GM23338 (cell line): ENCODE measurements around the gene SMIM5. TPM values are rescaled to one million over a fixed set of nuclear protein-coding genes. Genes with fewer than 3 reads are reported as not detected.
A peak's percentile ranks its signal among the peaks of the same experiment; 100 is the strongest.

Experiments used
- ATAC-seq: fragments of 200-7000 bp; cut with Tn5 transposase; 3 replicates; pipeline ENCODE4 v1.9.1; 2020
- DNase-seq: peaks from one replicate; pipeline ENCODE4 v3.0.0-alpha.2; 2015; ENCODE audit warnings: low spot score
- H2AFZ ChIP-seq: fragments of 200-600 bp; sonication (generic); 2 replicates; pipeline ENCODE4 v1.8.0; 2016; ENCODE audit warnings: antibody characterized with exemption, mild to moderate bottlenecking, moderate library complexity
- H3F3A ChIP-seq: fragments of 200-600 bp; sonication (generic); replicated peaks from 2 replicates; pipeline ENCODE4 v1.8.0; 2017; ENCODE audit warnings: antibody characterized with exemption, mixed run types, low read depth
- H3K27ac ChIP-seq: fragments of 200-600 bp; sonication (generic); 2 replicates; pipeline ENCODE4 v1.6.1; 2016; ENCODE audit warnings: low read depth
- H3K27me3 ChIP-seq: fragments of 200-600 bp; sonication (generic); 2 replicates; pipeline ENCODE4 v1.8.0; 2016; ENCODE audit warnings: mild to moderate bottlenecking, mixed run types, moderate library complexity; ENCODE audit not compliant: insufficient read depth
- H3K36me3 ChIP-seq: fragments of 200-600 bp; sonication (generic); 2 replicates; pipeline ENCODE4 v1.8.0; 2016; ENCODE audit warnings: mild to moderate bottlenecking; ENCODE audit not compliant: insufficient read depth
- H3K4me1 ChIP-seq: fragments of 200-600 bp; sonication (generic); 2 replicates; pipeline ENCODE4 v1.8.0; 2016; ENCODE audit warnings: mild to moderate bottlenecking, moderate library complexity; ENCODE audit not compliant: insufficient read depth
- H3K4me2 ChIP-seq: fragments of 200-600 bp; sonication (generic); 2 replicates; pipeline ENCODE4 v1.7.1; 2017; ENCODE audit warnings: mixed run types
- H3K4me3 ChIP-seq: fragments of 200-600 bp; sonication (generic); 2 replicates; pipeline ENCODE4 v1.6.1; 2016; ENCODE audit warnings: mixed run types
- H3K79me2 ChIP-seq: fragments of 200-600 bp; sonication (generic); replicated peaks from 2 replicates; pipeline ENCODE4 v1.8.0; 2017; ENCODE audit warnings: mild to moderate bottlenecking; ENCODE audit not compliant: insufficient read depth
- H3K9me2 ChIP-seq: fragments of 200-600 bp; sonication (generic); 2 replicates; pipeline ENCODE4 v1.8.0; 2017; ENCODE audit not compliant: insufficient read depth
- H4K20me1 ChIP-seq: fragments of 200-600 bp; sonication (generic); replicated peaks from 2 replicates; pipeline ENCODE4 v1.8.0; 2017; ENCODE audit warnings: mild to moderate bottlenecking; ENCODE audit not compliant: insufficient read depth
- H3K27ac Mint-ChIP-seq: 2 replicates; pipeline ENCODE4 v1.8.0; 2020; ENCODE audit warnings: inconsistent platforms, mild to moderate bottlenecking, moderate library complexity, mixed read lengths
- H3K27me3 Mint-ChIP-seq: 3 replicates; pipeline ENCODE4 v1.8.0; 2022; ENCODE audit warnings: low read depth, mild to moderate bottlenecking, moderate library complexity, mixed read lengths, inconsistent platforms; ENCODE audit not compliant: insufficient read depth, poor library complexity
- H3K36me3 Mint-ChIP-seq: 3 replicates; pipeline ENCODE4 v1.8.0; 2021; ENCODE audit warnings: low read depth, mild to moderate bottlenecking, inconsistent platforms, moderate library complexity, mixed read lengths
- H3K4me1 Mint-ChIP-seq: 3 replicates; pipeline ENCODE4 v1.8.0; 2020; ENCODE audit warnings: mild to moderate bottlenecking, inconsistent platforms, mixed read lengths
- H3K4me3 Mint-ChIP-seq: 3 replicates; pipeline ENCODE4 v1.8.0; 2021; ENCODE audit warnings: moderate library complexity, mild to moderate bottlenecking, inconsistent platforms, mixed read lengths
- H3K9me3 Mint-ChIP-seq: 3 replicates; pipeline ENCODE4 v1.8.0; 2020; ENCODE audit warnings: moderate library complexity, mild to moderate bottlenecking, inconsistent platforms, mixed read lengths
- CREB1 ChIP-seq: fragments of 250-450 bp; sonication (Bioruptor Pico); IDR thresholded peaks from 2 replicates; pipeline ENCODE4 v1.5.0; 2020; ENCODE audit warnings: low read depth, mild to moderate bottlenecking, moderate library complexity
- EZH2 ChIP-seq: fragments of 200-600 bp; sonication (generic); IDR thresholded peaks from one replicate; pipeline ENCODE4 v1.8.0; 2017; ENCODE audit warnings: antibody characterized with exemption, mild to moderate bottlenecking, low read depth; ENCODE audit not compliant: unreplicated experiment
- JUNB ChIP-seq: IDR thresholded peaks from one replicate; pipeline ENCODE4 v1.6.1; 2016; ENCODE audit warnings: antibody characterized with exemption; ENCODE audit not compliant: unreplicated experiment
- POLR2AphosphoS5 ChIP-seq: IDR thresholded peaks from 2 replicates; pipeline ENCODE4 v1.6.1; 2016; ENCODE audit warnings: antibody characterized with exemption, low read depth
- STAT1 ChIP-seq: IDR thresholded peaks from one replicate; pipeline ENCODE4 v1.6.1; 2016; ENCODE audit warnings: antibody characterized with exemption; ENCODE audit not compliant: unreplicated experiment
- ZNF114 ChIP-seq: fragments of 250-450 bp; sonication (Bioruptor Pico); IDR thresholded peaks from 2 replicates; pipeline ENCODE4 v1.5.0; 2020; ENCODE audit warnings: mild to moderate bottlenecking, moderate library complexity
- ZNF331 ChIP-seq: fragments of 250-450 bp; sonication (Bioruptor Pico); IDR thresholded peaks from 2 replicates; pipeline ENCODE4 v1.5.0; 2020; ENCODE audit warnings: low read depth, mild to moderate bottlenecking, moderate library complexity
- polyA plus RNA-seq: library from polyadenylated mRNA; unstranded; fragments of >200 nt; fragmentation: Nextera tagmentation; extraction: Ambion mirVana; gene quantifications from 2 replicates; pipeline ENCODE4 v1.2.1, GENCODE V29; 2016
- total RNA-seq: library from RNA; depleted of rRNA; stranded (reverse); fragments of >200 nt; shearing (Covaris generic); gene quantifications from 2 replicates; pipeline ENCODE4 v1.2.3, GENCODE V29; 2014
- TF ChIP-seq, protein P1 (sequence below), 2 experiments: fragments of 200-600 bp in 1 of 2; sonication (generic) in 1 of 2; conservative IDR thresholded peaks; 2 replicates each; pipeline versions ENCODE4 v1.5.1 to v1.6.1; 2016 to 2017; ENCODE audit warnings: antibody characterized with exemption in 2 of 2, low read depth in 2 of 2, mild to moderate bottlenecking in 2 of 2, moderate library complexity in 1 of 2
- TF ChIP-seq, protein P2 (sequence below): IDR thresholded peaks from 2 replicates; pipeline ENCODE4 v1.6.1; 2016; ENCODE audit warnings: antibody characterized with exemption
- TF ChIP-seq, protein P3 (sequence below): IDR thresholded peaks from one replicate; pipeline ENCODE4 v1.6.1; 2018; ENCODE audit warnings: antibody characterized with exemption; ENCODE audit not compliant: unreplicated experiment

The SMIM5 gene
- total and polyA plus RNA-seq, 2 experiments from 2014 or later, result 0.16 TPM; not detected in 1

DNA sequence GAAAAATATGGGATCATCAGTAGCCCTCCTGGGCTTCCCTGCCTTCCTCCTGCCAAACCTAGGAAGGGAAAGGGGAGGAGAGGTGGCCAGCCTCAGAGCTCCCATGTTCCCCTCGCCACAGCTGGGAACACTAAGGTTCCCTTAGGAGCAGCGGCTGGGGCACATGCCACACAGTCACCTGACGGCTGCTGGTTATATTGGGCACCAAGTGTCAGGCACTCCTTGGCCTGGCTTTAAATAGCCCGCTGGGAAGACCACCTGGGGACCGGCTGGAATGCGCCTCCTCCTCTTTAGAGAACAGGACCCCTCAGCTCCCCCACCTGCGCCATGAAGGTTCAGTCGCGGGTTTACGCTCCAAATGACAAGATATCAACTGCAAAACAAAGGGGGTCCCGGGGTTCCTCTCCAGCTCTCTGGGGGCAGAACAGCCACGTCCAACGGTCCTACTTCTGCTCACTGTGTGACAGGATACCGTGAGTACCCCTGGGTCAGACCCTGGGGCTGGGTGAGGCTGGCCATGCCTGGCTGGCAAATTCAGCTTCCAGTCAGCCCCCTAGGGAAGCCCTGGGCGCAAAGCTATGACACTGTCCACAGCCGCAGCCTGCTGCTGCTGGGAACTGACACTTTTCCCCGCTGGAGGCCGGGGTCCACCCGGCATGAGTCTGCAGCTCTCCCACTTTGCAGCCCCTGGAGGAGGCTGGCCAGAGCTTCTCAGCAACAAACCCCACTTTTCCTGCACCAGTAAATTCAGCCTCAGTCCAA, 3.3 kb downstream of the SMIM5 start (continued):
- TF ChIP-seq ZNF331 (CRISPR knock-in tag) (no peak), STAT1 (no peak), ZNF114 (CRISPR knock-in tag) (no peak), EZH2 (no peak)
- TF ChIP-seq, protein P1, sequence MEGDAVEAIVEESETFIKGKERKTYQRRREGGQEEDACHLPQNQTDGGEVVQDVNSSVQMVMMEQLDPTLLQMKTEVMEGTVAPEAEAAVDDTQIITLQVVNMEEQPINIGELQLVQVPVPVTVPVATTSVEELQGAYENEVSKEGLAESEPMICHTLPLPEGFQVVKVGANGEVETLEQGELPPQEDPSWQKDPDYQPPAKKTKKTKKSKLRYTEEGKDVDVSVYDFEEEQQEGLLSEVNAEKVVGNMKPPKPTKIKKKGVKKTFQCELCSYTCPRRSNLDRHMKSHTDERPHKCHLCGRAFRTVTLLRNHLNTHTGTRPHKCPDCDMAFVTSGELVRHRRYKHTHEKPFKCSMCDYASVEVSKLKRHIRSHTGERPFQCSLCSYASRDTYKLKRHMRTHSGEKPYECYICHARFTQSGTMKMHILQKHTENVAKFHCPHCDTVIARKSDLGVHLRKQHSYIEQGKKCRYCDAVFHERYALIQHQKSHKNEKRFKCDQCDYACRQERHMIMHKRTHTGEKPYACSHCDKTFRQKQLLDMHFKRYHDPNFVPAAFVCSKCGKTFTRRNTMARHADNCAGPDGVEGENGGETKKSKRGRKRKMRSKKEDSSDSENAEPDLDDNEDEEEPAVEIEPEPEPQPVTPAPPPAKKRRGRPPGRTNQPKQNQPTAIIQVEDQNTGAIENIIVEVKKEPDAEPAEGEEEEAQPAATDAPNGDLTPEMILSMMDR (conservative IDR thresholded peaks at IDR 0.05; ENCODE audit: low read depth in 2 of 2), result no peak
- TF ChIP-seq, protein P2, sequence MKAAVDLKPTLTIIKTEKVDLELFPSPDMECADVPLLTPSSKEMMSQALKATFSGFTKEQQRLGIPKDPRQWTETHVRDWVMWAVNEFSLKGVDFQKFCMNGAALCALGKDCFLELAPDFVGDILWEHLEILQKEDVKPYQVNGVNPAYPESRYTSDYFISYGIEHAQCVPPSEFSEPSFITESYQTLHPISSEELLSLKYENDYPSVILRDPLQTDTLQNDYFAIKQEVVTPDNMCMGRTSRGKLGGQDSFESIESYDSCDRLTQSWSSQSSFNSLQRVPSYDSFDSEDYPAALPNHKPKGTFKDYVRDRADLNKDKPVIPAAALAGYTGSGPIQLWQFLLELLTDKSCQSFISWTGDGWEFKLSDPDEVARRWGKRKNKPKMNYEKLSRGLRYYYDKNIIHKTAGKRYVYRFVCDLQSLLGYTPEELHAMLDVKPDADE, result no peak
- TF ChIP-seq, protein P3, sequence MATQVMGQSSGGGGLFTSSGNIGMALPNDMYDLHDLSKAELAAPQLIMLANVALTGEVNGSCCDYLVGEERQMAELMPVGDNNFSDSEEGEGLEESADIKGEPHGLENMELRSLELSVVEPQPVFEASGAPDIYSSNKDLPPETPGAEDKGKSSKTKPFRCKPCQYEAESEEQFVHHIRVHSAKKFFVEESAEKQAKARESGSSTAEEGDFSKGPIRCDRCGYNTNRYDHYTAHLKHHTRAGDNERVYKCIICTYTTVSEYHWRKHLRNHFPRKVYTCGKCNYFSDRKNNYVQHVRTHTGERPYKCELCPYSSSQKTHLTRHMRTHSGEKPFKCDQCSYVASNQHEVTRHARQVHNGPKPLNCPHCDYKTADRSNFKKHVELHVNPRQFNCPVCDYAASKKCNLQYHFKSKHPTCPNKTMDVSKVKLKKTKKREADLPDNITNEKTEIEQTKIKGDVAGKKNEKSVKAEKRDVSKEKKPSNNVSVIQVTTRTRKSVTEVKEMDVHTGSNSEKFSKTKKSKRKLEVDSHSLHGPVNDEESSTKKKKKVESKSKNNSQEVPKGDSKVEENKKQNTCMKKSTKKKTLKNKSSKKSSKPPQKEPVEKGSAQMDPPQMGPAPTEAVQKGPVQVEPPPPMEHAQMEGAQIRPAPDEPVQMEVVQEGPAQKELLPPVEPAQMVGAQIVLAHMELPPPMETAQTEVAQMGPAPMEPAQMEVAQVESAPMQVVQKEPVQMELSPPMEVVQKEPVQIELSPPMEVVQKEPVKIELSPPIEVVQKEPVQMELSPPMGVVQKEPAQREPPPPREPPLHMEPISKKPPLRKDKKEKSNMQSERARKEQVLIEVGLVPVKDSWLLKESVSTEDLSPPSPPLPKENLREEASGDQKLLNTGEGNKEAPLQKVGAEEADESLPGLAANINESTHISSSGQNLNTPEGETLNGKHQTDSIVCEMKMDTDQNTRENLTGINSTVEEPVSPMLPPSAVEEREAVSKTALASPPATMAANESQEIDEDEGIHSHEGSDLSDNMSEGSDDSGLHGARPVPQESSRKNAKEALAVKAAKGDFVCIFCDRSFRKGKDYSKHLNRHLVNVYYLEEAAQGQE, result no peak

DNA sequence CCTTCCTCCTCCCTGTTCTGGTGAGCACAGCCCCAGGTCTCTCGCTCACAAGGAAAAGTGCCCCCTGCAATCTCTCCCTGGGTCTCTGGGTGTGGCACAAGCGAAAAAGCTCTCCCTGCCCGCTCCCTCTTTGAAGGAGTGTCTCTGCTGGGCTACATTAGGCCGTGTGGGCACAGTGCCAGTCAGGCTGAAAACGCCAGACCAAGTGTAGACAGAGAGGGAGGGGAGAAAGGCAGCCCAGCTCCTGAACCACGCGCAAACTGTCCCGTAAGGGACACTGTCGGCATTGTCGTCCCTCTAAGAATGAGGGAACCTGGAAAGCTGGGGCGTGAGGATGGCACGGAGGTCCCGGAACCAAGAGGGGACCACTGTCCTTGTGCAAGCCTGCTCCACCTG, 3.9 kb downstream of the SMIM5 start:
- H3K79me2 ChIP-seq, result no peaks in the 10 kb centered on the region
- peaks cover 9% of the 10 kb centered on the region for H3K4me1 ChIP-seq
- ATAC-seq (no peak), DNase-seq (no peak)
- H3F3A ChIP-seq, result no peaks in the 10 kb centered on the region
- no peak overlapping the region for H2AFZ ChIP-seq
- no peaks in the 10 kb centered on the region for H3K36me3 ChIP-seq
- no peaks in the 10 kb centered on the region for H3K27me3 ChIP-seq
- H4K20me1 ChIP-seq, result no peaks in the 10 kb centered on the region; the same call in 1 of the 2 replicates
- Mint-ChIP-seq H3K36me3 (peaks cover 2% of the 10 kb centered on the region; the same call in 1 of the 3 replicates), H3K4me1 (peaks cover 23% of the 10 kb centered on the region), H3K9me3 (no peaks in the 10 kb centered on the region), H3K4me3 (no peak overlapping the region), H3K27me3 (peaks cover 21% of the 10 kb centered on the region), H3K27ac (peak overlapping the region; percentile 52)
- no peaks in the 10 kb centered on the region for H3K9me2 ChIP-seq
- no peak overlapping the region for H3K4me2 ChIP-seq
- no peak overlapping the region for H3K4me3 ChIP-seq
- no peak overlapping the region for H3K27ac ChIP-seq
- TF ChIP-seq CREB1 (CRISPR knock-in tag) (no peak), JUNB (no peak), EZH2 (no peak), POLR2AphosphoS5 (no peak)
- TF ChIP-seq, protein P2, result no peak
- TF ChIP-seq, protein P1 (conservative IDR thresholded peaks at IDR 0.05; ENCODE audit: low read depth in 2 of 2), result no peak
